Neuronal stem cell (in vitro differentiated cells): ENCODE data around the gene IZUMO4.

Experiments
- DNase-seq: peaks from one replicate; pipeline ENCODE4 v3.0.0-alpha.2; 2013; ENCODE audit warnings: low spot score
- H2AFZ ChIP-seq: one replicate; pipeline ENCODE4 v1.6.1; 2013; ENCODE audit warnings: mild to moderate bottlenecking, low read length, inconsistent platforms
- H2AK5ac ChIP-seq: 2 replicates; pipeline ENCODE4 v1.6.1; 2013; ENCODE audit warnings: low read depth, mild to moderate bottlenecking, inconsistent platforms, low read length, moderate library complexity, mixed read lengths
- H2BK120ac ChIP-seq: 2 replicates; pipeline ENCODE4 v1.6.1; 2013; ENCODE audit warnings: low read depth, mild to moderate bottlenecking, inconsistent platforms, low read length, moderate library complexity, mixed read lengths
- H2BK12ac ChIP-seq: one replicate; pipeline ENCODE4 v1.6.1; 2013; ENCODE audit warnings: low read length, inconsistent platforms
- H2BK15ac ChIP-seq: 2 replicates; pipeline ENCODE4 v1.6.1; 2013; ENCODE audit warnings: mild to moderate bottlenecking, low read length, inconsistent platforms, mixed read lengths
- H2BK5ac ChIP-seq: one replicate; pipeline ENCODE4 v1.6.1; 2013; ENCODE audit warnings: inconsistent platforms, mild to moderate bottlenecking, low read length, moderate library complexity
- H3K14ac ChIP-seq: one replicate; pipeline ENCODE4 v1.6.1; 2013; ENCODE audit warnings: low read length, inconsistent platforms
- H3K18ac ChIP-seq: 2 replicates; pipeline ENCODE4 v1.6.1; 2013; ENCODE audit warnings: low read length, inconsistent platforms
- H3K23ac ChIP-seq: 2 replicates; pipeline ENCODE4 v1.6.1; 2013; ENCODE audit warnings: low read depth, mild to moderate bottlenecking, mixed read lengths, low read length, inconsistent platforms; ENCODE audit not compliant: poor library complexity
- H3K27ac ChIP-seq: replicated peaks from 3 replicates; pipeline ENCODE4 v1.5.1; 2013; ENCODE audit warnings: low read length, inconsistent platforms
- H3K27me3 ChIP-seq, 3 experiments: 2 replicates each; pipeline ENCODE4 v1.6.1; 2013; ENCODE audit warnings: low read length in 3 of 3, mild to moderate bottlenecking in 2 of 3, inconsistent platforms in 1 of 3, low read depth in 1 of 3, mixed read lengths in 1 of 3, moderate library complexity in 1 of 3; ENCODE audit not compliant: control insufficient read depth in 3 of 3, insufficient read depth in 3 of 3
- H3K36me3 ChIP-seq, 2 donors: replicated peaks in 1 of 2; 2 replicates each; pipeline ENCODE4 v1.6.1; 2013; ENCODE audit warnings: low read length in 2 of 2; ENCODE audit not compliant: control insufficient read depth in 2 of 2, insufficient read depth in 2 of 2
- H3K4ac ChIP-seq: 2 replicates; pipeline ENCODE4 v1.6.1; 2013; ENCODE audit warnings: inconsistent platforms, mild to moderate bottlenecking, low read length, moderate library complexity
- H3K4me1 ChIP-seq, 2 donors: 1 replicate in 1 of 2; 2 replicates in 1 of 2; pipeline ENCODE4 v1.6.1; 2013; ENCODE audit warnings: low read length in 2 of 2, low read depth in 1 of 2; ENCODE audit not compliant: control insufficient read depth in 2 of 2, insufficient read depth in 1 of 2
- H3K4me2 ChIP-seq: one replicate; pipeline ENCODE4 v1.6.1; 2013; ENCODE audit warnings: mild to moderate bottlenecking, low read length, inconsistent platforms; ENCODE audit not compliant: insufficient read depth, poor library complexity, severe bottlenecking
- H3K4me3 ChIP-seq, 2 donors: 2 replicates each; pipeline ENCODE4 v1.5.1; 2013; ENCODE audit warnings: low read length in 2 of 2, mild to moderate bottlenecking in 2 of 2, inconsistent platforms in 1 of 2, moderate library complexity in 1 of 2
- H3K79me1 ChIP-seq: one replicate; pipeline ENCODE4 v1.6.1; 2013; ENCODE audit warnings: low read depth, mild to moderate bottlenecking, inconsistent platforms, low read length, moderate library complexity
- H3K9ac ChIP-seq: one replicate; pipeline ENCODE4 v1.6.1; 2013; ENCODE audit warnings: mild to moderate bottlenecking, low read depth, low read length, inconsistent platforms; ENCODE audit not compliant: poor library complexity
- H3K9me3 ChIP-seq, 2 donors: replicated peaks in 1 of 2; 2 replicates each; pipeline versions ENCODE3 to v1.6.1; 2013; ENCODE audit warnings: low read length in 2 of 2, mild to moderate bottlenecking in 2 of 2, inconsistent platforms in 1 of 2, low read depth in 1 of 2, mixed read lengths in 1 of 2, moderate library complexity in 1 of 2; ENCODE audit not compliant: control insufficient read depth in 2 of 2, insufficient read depth in 1 of 2
- H4K8ac ChIP-seq: one replicate; pipeline ENCODE4 v1.6.1; 2013; ENCODE audit warnings: low read depth, mild to moderate bottlenecking, inconsistent platforms, low read length, moderate library complexity
- H4K91ac ChIP-seq: one replicate; pipeline ENCODE4 v1.6.1; 2013; ENCODE audit warnings: low read length, low read depth, mild to moderate bottlenecking, inconsistent platforms; ENCODE audit not compliant: poor library complexity
- WGBS, 2 donors: extraction: QIAGEN DNeasy Blood & Tissue Kit; methylation state at CpG; one replicate each; pipeline ENCODE4 v1.1.7; 2013; ENCODE audit warnings: missing lambda C conversion rate in 2 of 2, mixed read lengths in 1 of 2; ENCODE audit not compliant: insufficient read length in 2 of 2, insufficient replicate concordance in 1 of 2; ENCODE audit errors: extremely low coverage in 2 of 2; 5-methylcytosine and 5-hydroxymethylcytosine counted together

The IZUMO4 gene

DNA sequence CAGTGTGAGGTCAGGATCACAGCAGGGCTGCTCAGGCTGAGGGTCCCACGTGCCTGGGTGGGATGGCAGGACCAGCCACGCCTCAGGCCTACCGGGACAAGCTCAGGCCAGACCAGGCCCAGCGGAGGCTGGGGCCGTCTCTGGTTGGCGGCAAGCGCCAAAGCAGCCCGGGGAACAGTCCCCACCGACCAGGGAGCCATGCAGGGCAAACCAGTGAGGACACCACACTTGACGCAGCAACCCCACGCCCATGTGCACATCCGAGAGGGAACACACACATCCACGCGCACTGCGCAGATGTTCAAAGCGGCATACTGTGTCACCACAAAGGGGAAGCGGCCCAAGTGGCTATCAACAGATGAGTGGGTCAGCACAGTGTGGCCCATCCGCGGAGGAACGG lies 15.2 kb downstream of the IZUMO4 start:
- Histone ChIP-seq H3K4me1 (no peaks in the 10 kb centered on the region), H2BK12ac (no peak overlapping the region), H3K4me2 (no peak overlapping the region), H2AFZ (no peak overlapping the region), H3K4me3 (peak overlapping the region in 1 of 2 donors; percentile 66), H3K36me3 (peaks cover 85 to 97% of the 10 kb centered on the region in 2 donors), H2BK5ac (no peak overlapping the region), H3K27ac (no peak overlapping the region), H3K9me3 (no peaks in the 10 kb centered on the region), H4K8ac (no peak overlapping the region), H4K91ac (no peak overlapping the region), H3K18ac (no peak overlapping the region), H2AK5ac (no peak overlapping the region), H3K9ac (peak overlapping the region; percentile 44), H2BK15ac (no peak overlapping the region), H3K23ac (peak overlapping the region; percentile 73), H3K14ac (no peak overlapping the region), H2BK120ac (no peak overlapping the region), H3K27me3 (no peaks in the 10 kb centered on the region), H3K79me1 (peaks cover 13% of the 10 kb centered on the region), H3K4ac (no peak overlapping the region)
- no CpG with 5 or more reads among the region's 20 CpGs for WGBS, 2 donors
- DNase-seq = no peak

DNA sequence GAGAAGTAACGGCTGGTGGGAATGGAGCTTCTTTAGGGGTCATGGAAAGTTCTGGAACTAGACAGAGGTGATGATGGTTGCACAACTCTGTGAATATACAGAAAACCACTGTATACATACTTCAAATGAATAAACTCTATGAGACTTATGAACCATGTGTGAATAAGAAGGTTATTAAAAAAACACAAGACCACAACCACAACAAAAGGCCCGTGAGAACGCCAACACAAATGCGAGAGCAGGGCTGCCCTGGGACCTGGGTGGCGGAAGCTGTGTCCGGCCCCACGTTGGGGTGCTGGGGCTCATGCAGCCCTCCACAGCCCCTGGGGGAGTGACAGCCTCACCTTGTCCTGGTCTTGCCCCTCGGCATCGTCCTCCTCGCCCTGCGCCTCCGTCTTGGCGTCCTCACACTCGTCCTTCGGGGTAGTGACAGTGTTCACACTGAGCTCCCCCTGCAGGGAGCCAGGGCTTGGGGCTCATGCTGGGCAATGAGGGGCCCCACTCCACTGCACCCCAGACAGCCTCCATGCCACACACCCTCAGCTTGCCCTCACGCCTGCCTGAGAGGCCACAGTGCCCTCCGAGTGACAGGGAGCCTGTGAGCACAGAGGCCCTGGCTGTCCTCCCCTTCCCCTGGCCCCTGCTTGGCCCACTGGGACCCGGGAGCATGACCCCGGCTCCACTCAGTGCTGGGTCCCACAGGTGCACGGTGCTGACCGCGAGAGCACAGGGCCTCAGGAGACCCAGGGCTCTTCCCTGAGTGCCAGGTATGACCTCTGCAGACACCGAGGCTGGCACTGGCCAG lies 16.0 kb downstream of the IZUMO4 start:
- Histone ChIP-seq H2AK5ac (no peak overlapping the region), H3K4me1 (no peaks in the 10 kb centered on the region), H3K27me3 (no peaks in the 10 kb centered on the region), H3K9me3 (no peaks in the 10 kb centered on the region), H2BK15ac (no peak overlapping the region), H3K79me1 (peaks cover 13% of the 10 kb centered on the region), H3K23ac (no peak overlapping the region), H4K91ac (no peak overlapping the region), H3K4me2 (no peak overlapping the region), H3K18ac (no peak overlapping the region), H3K4ac (no peak overlapping the region), H3K27ac (no peak overlapping the region), H3K4me3 (no peak overlapping the region), H2BK5ac (no peak overlapping the region), H4K8ac (no peak overlapping the region), H3K9ac (peak overlapping the region; percentile 70), H2BK12ac (no peak overlapping the region), H2AFZ (no peak overlapping the region), H3K14ac (no peak overlapping the region), H3K36me3 (peaks cover 90 to 99% of the 10 kb centered on the region in 2 donors), H2BK120ac (no peak overlapping the region)
- WGBS, 2 donors = no CpG with 5 or more reads among the region's 23 CpGs
- no peak for DNase-seq

DNA sequence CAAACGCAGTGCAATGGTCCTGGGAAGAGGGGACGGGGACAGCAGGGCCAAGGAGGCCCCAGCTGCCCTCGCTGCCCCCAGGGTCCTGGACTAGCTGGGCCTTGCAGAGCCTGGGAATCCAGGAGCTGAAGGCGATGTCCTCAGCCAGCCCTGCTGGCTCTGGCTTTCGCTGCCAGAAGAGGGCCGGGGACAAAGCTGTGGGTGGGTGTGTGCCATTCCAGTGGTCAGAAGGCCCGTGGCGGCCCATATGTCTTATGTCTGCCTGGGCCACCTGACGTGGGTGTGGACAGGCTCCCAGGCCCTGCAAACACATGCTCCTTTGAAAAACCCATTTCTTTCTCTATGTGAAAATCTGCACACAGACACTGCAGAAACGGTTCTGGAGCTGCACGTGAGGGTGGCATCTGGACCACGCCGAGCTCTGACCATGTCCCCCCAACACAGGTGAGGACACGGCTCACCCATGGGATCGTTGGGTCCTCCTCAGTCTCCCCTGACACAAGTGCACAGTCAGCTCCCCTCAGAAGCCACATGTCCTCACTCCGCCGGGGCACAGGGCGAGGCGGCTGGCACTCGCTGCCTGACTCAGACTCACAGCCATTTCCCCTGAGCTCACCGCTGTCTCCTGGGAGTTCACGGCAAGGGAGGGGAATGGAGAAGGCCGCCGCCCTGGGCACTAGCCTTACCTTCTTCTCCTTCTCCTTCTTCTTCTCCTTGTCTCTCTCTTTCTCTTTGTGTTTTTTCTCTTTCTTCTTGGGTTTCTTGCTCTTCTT lies 16.9 kb downstream of the IZUMO4 start:
- Histone ChIP-seq H2AK5ac (no peak overlapping the region), H3K9me3 (no peaks in the 10 kb centered on the region), H3K4me1 (no peaks in the 10 kb centered on the region), H4K8ac (no peak overlapping the region), H3K4ac (no peak overlapping the region), H2BK15ac (no peak overlapping the region), H3K9ac (no peak overlapping the region), H3K23ac (peak overlapping the region; percentile 11), H2AFZ (no peak overlapping the region), H3K18ac (no peak overlapping the region), H3K79me1 (peaks cover 13% of the 10 kb centered on the region), H3K14ac (no peak overlapping the region), H2BK120ac (no peak overlapping the region), H3K4me3 (no peak overlapping the region), H4K91ac (no peak overlapping the region), H3K27me3 (no peaks in the 10 kb centered on the region), H3K36me3 (peaks cover 89 to 99% of the 10 kb centered on the region in 2 donors), H3K4me2 (no peak overlapping the region), H2BK5ac (no peak overlapping the region), H2BK12ac (no peak overlapping the region), H3K27ac (no peak overlapping the region)
- WGBS, 2 donors = no CpG with 5 or more reads among the region's 24 CpGs
- DNase-seq = no peak

DNA sequence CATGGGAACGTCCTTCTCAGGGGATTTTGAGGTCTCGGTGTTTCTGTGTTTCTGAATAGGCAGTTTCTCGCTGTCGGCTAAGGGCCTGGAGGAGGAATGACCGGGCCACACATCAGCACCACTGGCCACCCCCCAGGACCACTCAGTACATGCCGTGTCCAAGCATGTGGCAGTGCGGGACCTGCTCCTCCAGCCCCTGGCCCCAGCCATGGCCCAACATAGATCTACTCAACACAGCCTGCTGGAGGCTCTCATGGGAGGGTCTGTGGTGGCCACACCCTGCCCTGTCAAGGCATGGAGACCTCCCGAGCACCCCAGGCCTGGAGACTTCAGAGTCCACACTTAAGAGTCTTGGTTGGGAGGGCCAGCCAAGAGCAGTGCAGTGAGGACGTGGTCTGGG lies 17.5 kb downstream of the IZUMO4 start:
- Histone ChIP-seq H3K18ac (no peak overlapping the region), H3K4me2 (no peak overlapping the region), H3K4me3 (no peak overlapping the region), H3K9me3 (no peaks in the 10 kb centered on the region), H2AK5ac (no peak overlapping the region), H2BK12ac (no peak overlapping the region), H3K79me1 (peaks cover 13% of the 10 kb centered on the region), H2BK5ac (no peak overlapping the region), H2BK120ac (no peak overlapping the region), H3K4ac (no peak overlapping the region), H2BK15ac (no peak overlapping the region), H3K23ac (no peak overlapping the region), H3K27me3 (no peaks in the 10 kb centered on the region), H3K14ac (no peak overlapping the region), H4K91ac (no peak overlapping the region), H4K8ac (no peak overlapping the region), H3K27ac (no peak overlapping the region), H3K36me3 (peaks cover 88 to 99% of the 10 kb centered on the region in 2 donors), H3K4me1 (no peaks in the 10 kb centered on the region), H3K9ac (no peak overlapping the region), H2AFZ (no peak overlapping the region)
- no CpG with 5 or more reads among the region's 9 CpGs for WGBS, 2 donors
- no peak for DNase-seq
